Panc1 (cell line): Measurements from ENCODE around the gene DNAJC5G. TPM values are rescaled to one million over a fixed set of nuclear protein-coding genes. Genes with fewer than 3 reads are reported as not detected.

Experiments used
- ATAC-seq: fragments of 200-7000 bp; cut with Tn5 transposase; 2 replicates; pipeline ENCODE4 v1.9.1; 2020; ENCODE audit warnings: mild to moderate bottlenecking, moderate library complexity
- BruUV-seq: library from RNA; stranded (reverse); fragments of 400-500 nt; replicated peaks from 2 replicates; lab custom pipeline; 2021; lab: Mats Ljungman, UMichigan
- CTCF ChIA-PET: fragments of 300-600 bp; sonication (Branson Sonifier 250); formaldehyde crosslinking; loops from one replicate; lab custom pipeline; 2022; ENCODE audit warnings: antibody characterized with exemption; lab: Charles Lee
- POLR2A ChIA-PET: fragments of 300-600 bp; sonication (Branson Sonifier 250); formaldehyde crosslinking; loops from one replicate; lab custom pipeline; 2022; ENCODE audit warnings: antibody characterized with exemption; lab: Charles Lee
- DNase-seq: peaks from one replicate; pipeline ENCODE4 v3.0.0-alpha.2; 2010; ENCODE audit warnings: low read depth, low spot score
- H3K27ac ChIP-seq: 2 replicates; pipeline ENCODE4 v1.5.1; 2011; ENCODE audit warnings: mild to moderate bottlenecking, low read length, inconsistent platforms
- H3K27me3 ChIP-seq: fragments of 200-500 bp; sonication (Bioruptor generic); 2 replicates; pipeline ENCODE4 v1.6.0; 2014; ENCODE audit warnings: low read length, inconsistent platforms; ENCODE audit not compliant: control insufficient read depth, insufficient read depth
- H3K36me3 ChIP-seq: fragments of 200-500 bp; sonication (Bioruptor generic); 2 replicates; pipeline ENCODE4 v1.5.1; 2014; ENCODE audit warnings: inconsistent platforms, mild to moderate bottlenecking, low read length, moderate library complexity; ENCODE audit not compliant: control insufficient read depth, insufficient read depth
- H3K4me1 ChIP-seq: 2 replicates; pipeline ENCODE4 v1.5.1; 2011; ENCODE audit warnings: inconsistent platforms, mild to moderate bottlenecking, low read length, moderate library complexity; ENCODE audit not compliant: control insufficient read depth, insufficient read depth
- H3K4me3 ChIP-seq, 2 experiments: 2 replicates each; pipeline ENCODE4 v1.5.1; 2011 to 2012; ENCODE audit warnings: low read depth in 2 of 2, low read length in 2 of 2, mild to moderate bottlenecking in 2 of 2, inconsistent platforms in 1 of 2, moderate library complexity in 1 of 2
- H3K9me3 ChIP-seq: fragments of 200-500 bp; sonication (Bioruptor generic); 2 replicates; pipeline ENCODE4 v1.5.1; 2014; ENCODE audit warnings: low read depth, mild to moderate bottlenecking, inconsistent platforms, low read length, moderate library complexity; ENCODE audit not compliant: control insufficient read depth, insufficient read depth
- CTCF ChIP-seq: fragments of 450-650 bp; IDR thresholded peaks from 2 replicates; pipeline ENCODE4 v1.5.1; 2017; ENCODE audit warnings: mild to moderate bottlenecking
- POLR2AphosphoS5 ChIP-seq: IDR thresholded peaks from 2 replicates; pipeline ENCODE4 v1.6.1; 2012; ENCODE audit warnings: mild to moderate bottlenecking, low read depth, low read length, moderate library complexity
- REST ChIP-seq, 2 experiments: IDR thresholded peaks; 2 replicates each; pipeline ENCODE4 v1.6.1; 2011 to 2012; ENCODE audit warnings: low read depth in 2 of 2, control low read depth in 1 of 2, low read length in 1 of 2, mild to moderate bottlenecking in 1 of 2, moderate library complexity in 1 of 2; ENCODE audit not compliant: insufficient read depth in 1 of 2
- SIN3A ChIP-seq: IDR thresholded peaks from 2 replicates; pipeline ENCODE4 v1.6.1; 2012; ENCODE audit warnings: low read depth, mild to moderate bottlenecking, low read length, moderate library complexity, borderline replicate concordance; ENCODE audit not compliant: insufficient read depth
- TCF7L2 ChIP-seq: IDR thresholded peaks from 2 replicates; pipeline ENCODE4 v1.6.1; 2011; ENCODE audit warnings: mild to moderate bottlenecking, low read depth, low read length, inconsistent platforms
- in situ Hi-C: cut with HindIII; loops from 2 replicates; pipeline ENCODE4 v1.10.0; 2016; ENCODE audit warnings: low sequenced_read_pairs, low pct_unique_long_range_greater_than_20kb
- intact Hi-C: fragments of 100-400 bp; cut with micrococcal nuclease; formaldehyde crosslinking; loops from one replicate; pipeline ENCODE4 v1.10.0; 2022; ENCODE audit not compliant: unreplicated experiment
- total RNA-seq: library from RNA; stranded (reverse); gene quantifications from one replicate; pipeline ENCODE4 v1.2.1, GENCODE V29; 2021; ENCODE audit not compliant: unreplicated experiment

DNAJC5G gene
- total RNA-seq, 1 experiment from 2014 or later: not detected

GRCh38 chr2:27249891-27250651, 25.2 kb upstream of the DNAJC5G start:
- TF ChIP-seq CTCF (no peak; the same call in 1 of the 2 replicates), POLR2AphosphoS5 (no peak), REST (IDR thresholded peaks at IDR 0.05; ENCODE audit: insufficient read depth in 1 of 2, low read depth in 2 of 2, low read length in 1 of 2) (no peak), TCF7L2 (peak; percentile 2; the same call in 1 of the 2 replicates)
- in situ Hi-C loops (no loop called here), intact Hi-C loops (no loop called here)
- CTCF ChIA-PET: no interaction called here
- DNase-seq (no peak), ATAC-seq (peak; percentile 67)
- Histone ChIP-seq H3K9me3 (no peaks in the 10 kb centered on the region), H3K4me3 (no peak overlapping the region), H3K27ac (no peak overlapping the region), H3K27me3 (no peaks in the 10 kb centered on the region), H3K4me1 (peaks cover 6% of the 10 kb centered on the region), H3K36me3 (no peaks in the 10 kb centered on the region)
- POLR2A ChIA-PET: no interaction called here
- no TSS peak for BruUV-seq

GRCh38 chr2:27250652-27251379, 24.4 kb upstream of the DNAJC5G start:
- in situ Hi-C loops: no loop called here
- CTCF ChIA-PET: no interaction called here
- Histone ChIP-seq H3K36me3 (no peaks in the 10 kb centered on the region), H3K27me3 (no peaks in the 10 kb centered on the region; the same call in 1 of the 2 replicates), H3K27ac (no peak overlapping the region), H3K4me1 (peaks cover 6% of the 10 kb centered on the region), H3K4me3 (no peak overlapping the region), H3K9me3 (no peaks in the 10 kb centered on the region)
- TF ChIP-seq TCF7L2 (0 out of 2 replicates have a peak, but pooled peaks have one; percentile 16), CTCF (no peak), SIN3A (no peak)
- DNase-seq (no peak), ATAC-seq (no peak)
- POLR2A ChIA-PET: no interaction called here
- BruUV-seq: no TSS peak
- intact Hi-C loops: no loop called here
